CD1c-positive myeloid dendritic cell (primary cell): ENCODE measurements around the gene MORC3.

ENCODE experiments used
- DNase-seq: peaks from one replicate; pipeline ENCODE4 v3.0.0-alpha.2; 2016; ENCODE audit errors: extremely low spot score

MORC3 gene

GRCh38 chr21:36422279-36423098, 102.5 kb downstream of the MORC3 start:
- DNase-seq, result peak; percentile 65

- peak; percentile 42 for DNase-seq
Observed at GRCh38 chr21:36423771-36424433, 103.9 kb downstream of the MORC3 start.

GRCh38 chr21:36424592-36424991, 104.6 kb downstream of the MORC3 start:
- DNase-seq, result no peak

- DNase-seq, result no peak
Observed at GRCh38 chr21:36425286-36425685, 105.3 kb downstream of the MORC3 start.
